GM23338 (cell line): ENCODE measurements around the gene EVI5L. TPM values are rescaled to one million over a fixed set of nuclear protein-coding genes. Genes with fewer than 3 reads are reported as not detected.

Experiments
- ATAC-seq: fragments of 200-7000 bp; cut with Tn5 transposase; 3 replicates; pipeline ENCODE4 v1.9.1; 2020
- DNase-seq: peaks from one replicate; pipeline ENCODE4 v3.0.0-alpha.2; 2015; ENCODE audit warnings: low spot score
- H2AFZ ChIP-seq: fragments of 200-600 bp; sonication (generic); 2 replicates; pipeline ENCODE4 v1.8.0; 2016; ENCODE audit warnings: antibody characterized with exemption, mild to moderate bottlenecking, moderate library complexity
- H3F3A ChIP-seq: fragments of 200-600 bp; sonication (generic); replicated peaks from 2 replicates; pipeline ENCODE4 v1.8.0; 2017; ENCODE audit warnings: antibody characterized with exemption, mixed run types, low read depth
- H3K27ac ChIP-seq: fragments of 200-600 bp; sonication (generic); 2 replicates; pipeline ENCODE4 v1.6.1; 2016; ENCODE audit warnings: low read depth
- H3K27me3 ChIP-seq: fragments of 200-600 bp; sonication (generic); 2 replicates; pipeline ENCODE4 v1.8.0; 2016; ENCODE audit warnings: mild to moderate bottlenecking, mixed run types, moderate library complexity; ENCODE audit not compliant: insufficient read depth
- H3K36me3 ChIP-seq: fragments of 200-600 bp; sonication (generic); 2 replicates; pipeline ENCODE4 v1.8.0; 2016; ENCODE audit warnings: mild to moderate bottlenecking; ENCODE audit not compliant: insufficient read depth
- H3K4me1 ChIP-seq: fragments of 200-600 bp; sonication (generic); 2 replicates; pipeline ENCODE4 v1.8.0; 2016; ENCODE audit warnings: mild to moderate bottlenecking, moderate library complexity; ENCODE audit not compliant: insufficient read depth
- H3K4me2 ChIP-seq: fragments of 200-600 bp; sonication (generic); 2 replicates; pipeline ENCODE4 v1.7.1; 2017; ENCODE audit warnings: mixed run types
- H3K4me3 ChIP-seq: fragments of 200-600 bp; sonication (generic); 2 replicates; pipeline ENCODE4 v1.6.1; 2016; ENCODE audit warnings: mixed run types
- H3K79me2 ChIP-seq: fragments of 200-600 bp; sonication (generic); replicated peaks from 2 replicates; pipeline ENCODE4 v1.8.0; 2017; ENCODE audit warnings: mild to moderate bottlenecking; ENCODE audit not compliant: insufficient read depth
- H3K9me2 ChIP-seq: fragments of 200-600 bp; sonication (generic); 2 replicates; pipeline ENCODE4 v1.8.0; 2017; ENCODE audit not compliant: insufficient read depth
- H4K20me1 ChIP-seq: fragments of 200-600 bp; sonication (generic); replicated peaks from 2 replicates; pipeline ENCODE4 v1.8.0; 2017; ENCODE audit warnings: mild to moderate bottlenecking; ENCODE audit not compliant: insufficient read depth
- H3K27ac Mint-ChIP-seq: 2 replicates; pipeline ENCODE4 v1.8.0; 2020; ENCODE audit warnings: inconsistent platforms, mild to moderate bottlenecking, moderate library complexity, mixed read lengths
- H3K27me3 Mint-ChIP-seq: 3 replicates; pipeline ENCODE4 v1.8.0; 2022; ENCODE audit warnings: low read depth, mild to moderate bottlenecking, moderate library complexity, mixed read lengths, inconsistent platforms; ENCODE audit not compliant: insufficient read depth, poor library complexity
- H3K36me3 Mint-ChIP-seq: 3 replicates; pipeline ENCODE4 v1.8.0; 2021; ENCODE audit warnings: low read depth, mild to moderate bottlenecking, inconsistent platforms, moderate library complexity, mixed read lengths
- H3K4me1 Mint-ChIP-seq: 3 replicates; pipeline ENCODE4 v1.8.0; 2020; ENCODE audit warnings: mild to moderate bottlenecking, inconsistent platforms, mixed read lengths
- H3K4me3 Mint-ChIP-seq: 3 replicates; pipeline ENCODE4 v1.8.0; 2021; ENCODE audit warnings: moderate library complexity, mild to moderate bottlenecking, inconsistent platforms, mixed read lengths
- H3K9me3 Mint-ChIP-seq: 3 replicates; pipeline ENCODE4 v1.8.0; 2020; ENCODE audit warnings: moderate library complexity, mild to moderate bottlenecking, inconsistent platforms, mixed read lengths
- CREB1 ChIP-seq: fragments of 250-450 bp; sonication (Bioruptor Pico); IDR thresholded peaks from 2 replicates; pipeline ENCODE4 v1.5.0; 2020; ENCODE audit warnings: low read depth, mild to moderate bottlenecking, moderate library complexity
- EZH2 ChIP-seq: fragments of 200-600 bp; sonication (generic); IDR thresholded peaks from one replicate; pipeline ENCODE4 v1.8.0; 2017; ENCODE audit warnings: antibody characterized with exemption, mild to moderate bottlenecking, low read depth; ENCODE audit not compliant: unreplicated experiment
- EZH2phosphoT487 ChIP-seq: fragments of 200-600 bp; sonication (generic); IDR thresholded peaks from one replicate; pipeline ENCODE4 v1.8.1; 2018; ENCODE audit warnings: antibody characterized with exemption; ENCODE audit not compliant: unreplicated experiment
- JUNB ChIP-seq: IDR thresholded peaks from one replicate; pipeline ENCODE4 v1.6.1; 2016; ENCODE audit warnings: antibody characterized with exemption; ENCODE audit not compliant: unreplicated experiment
- NANOG ChIP-seq: IDR thresholded peaks from 2 replicates; pipeline ENCODE4 v1.6.1; 2016; ENCODE audit warnings: antibody characterized with exemption, borderline replicate concordance
- POLR2AphosphoS5 ChIP-seq: IDR thresholded peaks from 2 replicates; pipeline ENCODE4 v1.6.1; 2016; ENCODE audit warnings: antibody characterized with exemption, low read depth
- STAT1 ChIP-seq: IDR thresholded peaks from one replicate; pipeline ENCODE4 v1.6.1; 2016; ENCODE audit warnings: antibody characterized with exemption; ENCODE audit not compliant: unreplicated experiment
- ZNF114 ChIP-seq: fragments of 250-450 bp; sonication (Bioruptor Pico); IDR thresholded peaks from 2 replicates; pipeline ENCODE4 v1.5.0; 2020; ENCODE audit warnings: mild to moderate bottlenecking, moderate library complexity
- ZNF331 ChIP-seq: fragments of 250-450 bp; sonication (Bioruptor Pico); IDR thresholded peaks from 2 replicates; pipeline ENCODE4 v1.5.0; 2020; ENCODE audit warnings: low read depth, mild to moderate bottlenecking, moderate library complexity
- polyA plus RNA-seq: library from polyadenylated mRNA; unstranded; fragments of >200 nt; fragmentation: Nextera tagmentation; extraction: Ambion mirVana; gene quantifications from 2 replicates; pipeline ENCODE4 v1.2.1, GENCODE V29; 2016
- total RNA-seq: library from RNA; depleted of rRNA; stranded (reverse); fragments of >200 nt; shearing (Covaris generic); gene quantifications from 2 replicates; pipeline ENCODE4 v1.2.3, GENCODE V29; 2014
- TF ChIP-seq, protein P1 (sequence below): IDR thresholded peaks from 2 replicates; pipeline ENCODE4 v1.6.1; 2016; ENCODE audit warnings: antibody characterized with exemption
- TF ChIP-seq, protein P2 (sequence below): IDR thresholded peaks from one replicate; pipeline ENCODE4 v1.6.1; 2018; ENCODE audit warnings: antibody characterized with exemption; ENCODE audit not compliant: unreplicated experiment
- TF ChIP-seq, protein P3 (sequence below), 2 experiments: fragments of 200-600 bp in 1 of 2; sonication (generic) in 1 of 2; conservative IDR thresholded peaks; 2 replicates each; pipeline versions ENCODE4 v1.5.1 to v1.6.1; 2016 to 2017; ENCODE audit warnings: antibody characterized with exemption in 2 of 2, low read depth in 2 of 2, mild to moderate bottlenecking in 2 of 2, moderate library complexity in 1 of 2
- TF ChIP-seq, protein P4 (sequence below): fragments of 250-450 bp; sonication (Bioruptor Pico); IDR thresholded peaks from 2 replicates; pipeline ENCODE4 v1.5.0; 2020; ENCODE audit warnings: mild to moderate bottlenecking, moderate library complexity

Gene EVI5L
- total and polyA plus RNA-seq, 2 experiments from 2014 or later, result 4.5 to 16.2 TPM

DNA sequence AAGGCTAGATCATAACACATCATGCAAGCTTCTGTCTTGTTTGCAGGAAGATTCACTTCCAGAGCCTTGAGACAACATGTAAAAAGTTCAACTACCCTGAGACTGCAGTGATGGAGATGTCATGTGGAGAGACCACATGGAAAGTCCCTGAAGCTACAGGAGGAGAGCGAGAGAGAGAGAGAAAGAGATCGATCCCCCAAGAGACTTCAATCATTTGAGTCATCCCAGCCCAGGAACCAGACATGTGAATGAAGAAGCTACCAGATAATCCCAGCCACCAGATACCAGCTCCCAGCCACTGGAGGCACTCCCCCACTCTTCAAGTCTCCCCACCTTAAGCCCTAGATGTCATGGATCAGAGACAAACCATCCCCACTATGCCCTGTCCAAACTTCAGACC lies 10.7 kb upstream of the EVI5L start:
- peaks cover 10% of the 10 kb centered on the region for H3K27me3 Mint-ChIP-seq
- H3K4me3 Mint-ChIP-seq, result no peak overlapping the region
- Histone ChIP-seq H3K79me2 (no peaks in the 10 kb centered on the region), H3F3A (no peaks in the 10 kb centered on the region), H2AFZ (no peak overlapping the region), H3K4me3 (no peak overlapping the region), H4K20me1 (no peaks in the 10 kb centered on the region), H3K9me2 (no peaks in the 10 kb centered on the region), H3K4me1 (no peaks in the 10 kb centered on the region), H3K36me3 (no peaks in the 10 kb centered on the region), H3K4me2 (no peak overlapping the region), H3K27me3 (no peaks in the 10 kb centered on the region), H3K27ac (no peak overlapping the region)
- no peaks in the 10 kb centered on the region for H3K4me1 Mint-ChIP-seq
- H3K9me3 Mint-ChIP-seq, result peaks cover 31% of the 10 kb centered on the region
- no peak for ATAC-seq
- no peak for TF ChIP-seq POLR2AphosphoS5
- TF ChIP-seq JUNB, result no peak
- TF ChIP-seq EZH2, result no peak
- TF ChIP-seq ZNF114 (CRISPR knock-in tag), result no peak
- no peak for TF ChIP-seq CREB1 (CRISPR knock-in tag)
- TF ChIP-seq EZH2phosphoT487, result no peak
- no peak for TF ChIP-seq STAT1
- TF ChIP-seq, protein P1, sequence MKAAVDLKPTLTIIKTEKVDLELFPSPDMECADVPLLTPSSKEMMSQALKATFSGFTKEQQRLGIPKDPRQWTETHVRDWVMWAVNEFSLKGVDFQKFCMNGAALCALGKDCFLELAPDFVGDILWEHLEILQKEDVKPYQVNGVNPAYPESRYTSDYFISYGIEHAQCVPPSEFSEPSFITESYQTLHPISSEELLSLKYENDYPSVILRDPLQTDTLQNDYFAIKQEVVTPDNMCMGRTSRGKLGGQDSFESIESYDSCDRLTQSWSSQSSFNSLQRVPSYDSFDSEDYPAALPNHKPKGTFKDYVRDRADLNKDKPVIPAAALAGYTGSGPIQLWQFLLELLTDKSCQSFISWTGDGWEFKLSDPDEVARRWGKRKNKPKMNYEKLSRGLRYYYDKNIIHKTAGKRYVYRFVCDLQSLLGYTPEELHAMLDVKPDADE, result no peak
- TF ChIP-seq, protein P2, sequence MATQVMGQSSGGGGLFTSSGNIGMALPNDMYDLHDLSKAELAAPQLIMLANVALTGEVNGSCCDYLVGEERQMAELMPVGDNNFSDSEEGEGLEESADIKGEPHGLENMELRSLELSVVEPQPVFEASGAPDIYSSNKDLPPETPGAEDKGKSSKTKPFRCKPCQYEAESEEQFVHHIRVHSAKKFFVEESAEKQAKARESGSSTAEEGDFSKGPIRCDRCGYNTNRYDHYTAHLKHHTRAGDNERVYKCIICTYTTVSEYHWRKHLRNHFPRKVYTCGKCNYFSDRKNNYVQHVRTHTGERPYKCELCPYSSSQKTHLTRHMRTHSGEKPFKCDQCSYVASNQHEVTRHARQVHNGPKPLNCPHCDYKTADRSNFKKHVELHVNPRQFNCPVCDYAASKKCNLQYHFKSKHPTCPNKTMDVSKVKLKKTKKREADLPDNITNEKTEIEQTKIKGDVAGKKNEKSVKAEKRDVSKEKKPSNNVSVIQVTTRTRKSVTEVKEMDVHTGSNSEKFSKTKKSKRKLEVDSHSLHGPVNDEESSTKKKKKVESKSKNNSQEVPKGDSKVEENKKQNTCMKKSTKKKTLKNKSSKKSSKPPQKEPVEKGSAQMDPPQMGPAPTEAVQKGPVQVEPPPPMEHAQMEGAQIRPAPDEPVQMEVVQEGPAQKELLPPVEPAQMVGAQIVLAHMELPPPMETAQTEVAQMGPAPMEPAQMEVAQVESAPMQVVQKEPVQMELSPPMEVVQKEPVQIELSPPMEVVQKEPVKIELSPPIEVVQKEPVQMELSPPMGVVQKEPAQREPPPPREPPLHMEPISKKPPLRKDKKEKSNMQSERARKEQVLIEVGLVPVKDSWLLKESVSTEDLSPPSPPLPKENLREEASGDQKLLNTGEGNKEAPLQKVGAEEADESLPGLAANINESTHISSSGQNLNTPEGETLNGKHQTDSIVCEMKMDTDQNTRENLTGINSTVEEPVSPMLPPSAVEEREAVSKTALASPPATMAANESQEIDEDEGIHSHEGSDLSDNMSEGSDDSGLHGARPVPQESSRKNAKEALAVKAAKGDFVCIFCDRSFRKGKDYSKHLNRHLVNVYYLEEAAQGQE, result no peak
- TF ChIP-seq NANOG, result no peak
- no peak for TF ChIP-seq ZNF331 (CRISPR knock-in tag)
- TF ChIP-seq, protein P3, sequence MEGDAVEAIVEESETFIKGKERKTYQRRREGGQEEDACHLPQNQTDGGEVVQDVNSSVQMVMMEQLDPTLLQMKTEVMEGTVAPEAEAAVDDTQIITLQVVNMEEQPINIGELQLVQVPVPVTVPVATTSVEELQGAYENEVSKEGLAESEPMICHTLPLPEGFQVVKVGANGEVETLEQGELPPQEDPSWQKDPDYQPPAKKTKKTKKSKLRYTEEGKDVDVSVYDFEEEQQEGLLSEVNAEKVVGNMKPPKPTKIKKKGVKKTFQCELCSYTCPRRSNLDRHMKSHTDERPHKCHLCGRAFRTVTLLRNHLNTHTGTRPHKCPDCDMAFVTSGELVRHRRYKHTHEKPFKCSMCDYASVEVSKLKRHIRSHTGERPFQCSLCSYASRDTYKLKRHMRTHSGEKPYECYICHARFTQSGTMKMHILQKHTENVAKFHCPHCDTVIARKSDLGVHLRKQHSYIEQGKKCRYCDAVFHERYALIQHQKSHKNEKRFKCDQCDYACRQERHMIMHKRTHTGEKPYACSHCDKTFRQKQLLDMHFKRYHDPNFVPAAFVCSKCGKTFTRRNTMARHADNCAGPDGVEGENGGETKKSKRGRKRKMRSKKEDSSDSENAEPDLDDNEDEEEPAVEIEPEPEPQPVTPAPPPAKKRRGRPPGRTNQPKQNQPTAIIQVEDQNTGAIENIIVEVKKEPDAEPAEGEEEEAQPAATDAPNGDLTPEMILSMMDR (conservative IDR thresholded peaks at IDR 0.05; ENCODE audit: low read depth in 2 of 2), result no peak
- TF ChIP-seq, protein P4, sequence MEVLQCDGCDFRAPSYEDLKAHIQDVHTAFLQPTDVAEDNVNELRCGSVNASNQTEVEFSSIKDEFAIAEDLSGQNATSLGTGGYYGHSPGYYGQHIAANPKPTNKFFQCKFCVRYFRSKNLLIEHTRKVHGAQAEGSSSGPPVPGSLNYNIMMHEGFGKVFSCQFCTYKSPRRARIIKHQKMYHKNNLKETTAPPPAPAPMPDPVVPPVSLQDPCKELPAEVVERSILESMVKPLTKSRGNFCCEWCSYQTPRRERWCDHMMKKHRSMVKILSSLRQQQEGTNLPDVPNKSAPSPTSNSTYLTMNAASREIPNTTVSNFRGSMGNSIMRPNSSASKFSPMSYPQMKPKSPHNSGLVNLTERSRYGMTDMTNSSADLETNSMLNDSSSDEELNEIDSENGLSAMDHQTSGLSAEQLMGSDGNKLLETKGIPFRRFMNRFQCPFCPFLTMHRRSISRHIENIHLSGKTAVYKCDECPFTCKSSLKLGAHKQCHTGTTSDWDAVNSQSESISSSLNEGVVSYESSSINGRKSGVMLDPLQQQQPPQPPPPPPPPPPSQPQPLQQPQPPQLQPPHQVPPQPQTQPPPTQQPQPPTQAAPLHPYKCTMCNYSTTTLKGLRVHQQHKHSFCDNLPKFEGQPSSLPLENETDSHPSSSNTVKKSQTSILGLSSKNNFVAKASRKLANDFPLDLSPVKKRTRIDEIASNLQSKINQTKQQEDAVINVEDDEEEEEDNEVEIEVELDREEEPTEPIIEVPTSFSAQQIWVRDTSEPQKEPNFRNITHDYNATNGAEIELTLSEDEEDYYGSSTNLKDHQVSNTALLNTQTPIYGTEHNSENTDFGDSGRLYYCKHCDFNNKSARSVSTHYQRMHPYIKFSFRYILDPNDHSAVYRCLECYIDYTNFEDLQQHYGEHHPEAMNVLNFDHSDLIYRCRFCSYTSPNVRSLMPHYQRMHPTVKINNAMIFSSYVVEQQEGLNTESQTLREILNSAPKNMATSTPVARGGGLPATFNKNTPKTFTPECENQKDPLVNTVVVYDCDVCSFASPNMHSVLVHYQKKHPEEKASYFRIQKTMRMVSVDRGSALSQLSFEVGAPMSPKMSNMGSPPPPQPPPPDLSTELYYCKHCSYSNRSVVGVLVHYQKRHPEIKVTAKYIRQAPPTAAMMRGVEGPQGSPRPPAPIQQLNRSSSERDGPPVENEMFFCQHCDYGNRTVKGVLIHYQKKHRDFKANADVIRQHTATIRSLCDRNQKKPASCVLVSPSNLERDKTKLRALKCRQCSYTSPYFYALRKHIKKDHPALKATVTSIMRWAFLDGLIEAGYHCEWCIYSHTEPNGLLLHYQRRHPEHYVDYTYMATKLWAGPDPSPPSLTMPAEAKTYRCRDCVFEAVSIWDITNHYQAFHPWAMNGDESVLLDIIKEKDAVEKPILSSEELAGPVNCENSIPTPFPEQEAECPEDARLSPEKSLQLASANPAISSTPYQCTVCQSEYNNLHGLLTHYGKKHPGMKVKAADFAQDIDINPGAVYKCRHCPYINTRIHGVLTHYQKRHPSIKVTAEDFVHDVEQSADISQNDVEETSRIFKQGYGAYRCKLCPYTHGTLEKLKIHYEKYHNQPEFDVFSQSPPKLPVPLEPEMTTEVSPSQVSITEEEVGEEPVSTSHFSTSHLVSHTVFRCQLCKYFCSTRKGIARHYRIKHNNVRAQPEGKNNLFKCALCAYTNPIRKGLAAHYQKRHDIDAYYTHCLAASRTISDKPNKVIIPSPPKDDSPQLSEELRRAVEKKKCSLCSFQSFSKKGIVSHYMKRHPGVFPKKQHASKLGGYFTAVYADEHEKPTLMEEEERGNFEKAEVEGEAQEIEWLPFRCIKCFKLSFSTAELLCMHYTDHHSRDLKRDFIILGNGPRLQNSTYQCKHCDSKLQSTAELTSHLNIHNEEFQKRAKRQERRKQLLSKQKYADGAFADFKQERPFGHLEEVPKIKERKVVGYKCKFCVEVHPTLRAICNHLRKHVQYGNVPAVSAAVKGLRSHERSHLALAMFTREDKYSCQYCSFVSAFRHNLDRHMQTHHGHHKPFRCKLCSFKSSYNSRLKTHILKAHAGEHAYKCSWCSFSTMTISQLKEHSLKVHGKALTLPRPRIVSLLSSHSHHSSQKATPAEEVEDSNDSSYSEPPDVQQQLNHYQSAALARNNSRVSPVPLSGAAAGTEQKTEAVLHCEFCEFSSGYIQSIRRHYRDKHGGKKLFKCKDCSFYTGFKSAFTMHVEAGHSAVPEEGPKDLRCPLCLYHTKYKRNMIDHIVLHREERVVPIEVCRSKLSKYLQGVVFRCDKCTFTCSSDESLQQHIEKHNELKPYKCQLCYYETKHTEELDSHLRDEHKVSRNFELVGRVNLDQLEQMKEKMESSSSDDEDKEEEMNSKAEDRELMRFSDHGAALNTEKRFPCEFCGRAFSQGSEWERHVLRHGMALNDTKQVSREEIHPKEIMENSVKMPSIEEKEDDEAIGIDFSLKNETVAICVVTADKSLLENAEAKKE, result no peak
- H3K27ac Mint-ChIP-seq, result no peak overlapping the region
- H3K36me3 Mint-ChIP-seq, result no peaks in the 10 kb centered on the region
- DNase-seq, result no peak
